Endothelial cell of umbilical vein (primary cell): ENCODE measurements around the gene UNC5B.

Experiments used
- CTCF ChIP-seq, 2 donors: IDR thresholded peaks; 1 replicate in 1 of 2; 2 replicates in 1 of 2; pipeline ENCODE4 v1.5.1; 2011; ENCODE audit warnings: low read length in 2 of 2, mild to moderate bottlenecking in 2 of 2, moderate library complexity in 2 of 2, control low read depth in 1 of 2, inconsistent platforms in 1 of 2, low read depth in 1 of 2; ENCODE audit not compliant: insufficient read depth in 1 of 2; ENCODE audit errors: extremely low read depth in 1 of 2
- POLR2A ChIP-seq: IDR thresholded peaks from 2 replicates; pipeline ENCODE4 v1.6.1; 2012; ENCODE audit warnings: low read depth, mild to moderate bottlenecking, control low read depth, low read length
- POLR2AphosphoS5 ChIP-seq: IDR thresholded peaks from 2 replicates; pipeline ENCODE4 v1.6.1; 2012; ENCODE audit warnings: low read depth, mild to moderate bottlenecking, control low read depth, low read length, moderate library complexity; ENCODE audit not compliant: insufficient read depth

GRCh38 chr10:71276873-71277272, 64.5 kb downstream of the UNC5B start:
- TF ChIP-seq CTCF (IDR thresholded peaks at IDR 0.05; ENCODE audit: extremely low read depth in 1 of 2, insufficient read depth in 1 of 2, low read depth in 1 of 2, low read length in 2 of 2) (no peak), POLR2AphosphoS5 (no peak), POLR2A (no peak)
